ENCODE results near the gene AKAP9.
"Not testable (repeated sequence)": the region's sequence is repeated elsewhere in the genome, so short reads cannot be mapped to it uniquely, and the experiment has no call there.

GRCh38 chr7:91982352-91982751, 41.7 kb downstream of the AKAP9 start:
- not testable (repeated sequence) for TF ChIP-seq CTCF, POLR2A (IDR thresholded peaks at IDR 0.05)

All from uterus (tissue), 2 donors.